ENCODE data around the gene CFAP74. TPM values are rescaled to one million over a fixed set of nuclear protein-coding genes. Genes with fewer than 3 reads are reported as not detected.

CFAP74 gene
- total and polyA plus RNA-seq, 2 of the 13 experiments (the other 11 are each of a cell fraction or from before 2014, with no cell fraction given), result 0.27 to 0.62 TPM

GRCh38 chr1:1986451-1987141 lies 17.0 kb downstream of the CFAP74 start (continued):
- TF ChIP-seq RNF219 (CRISPR knock-in tag; IDR thresholded peaks at IDR 0.05) (no peak), ZNF143 (CRISPR knock-in tag; IDR thresholded peaks at IDR 0.05) (no peak), TCF7 (IDR thresholded peaks at IDR 0.05; ENCODE audit: low read depth) (no peak), KLF16 (CRISPR knock-in tag; IDR thresholded peaks at IDR 0.05) (no peak), ZNF724P (CRISPR knock-in tag; IDR thresholded peaks at IDR 0.05; ENCODE audit: borderline replicate concordance) (no peak), ATF7 (IDR thresholded peaks at IDR 0.05) (no peak), ATF7 (CRISPR knock-in tag; IDR thresholded peaks at IDR 0.05) (0 out of 2 replicates have a peak, but pooled peaks have one; percentile 20), FOXP4 (CRISPR knock-in tag; IDR thresholded peaks at IDR 0.05) (no peak), NRL (CRISPR knock-in tag; IDR thresholded peaks at IDR 0.05; ENCODE audit: borderline replicate concordance) (peak; percentile 40; the same call in 1 of the 2 replicates), CEBPB (IDR thresholded peaks at IDR 0.05; ENCODE audit: borderline replicate concordance, low read depth, low read length) (no peak), MAFG (CRISPR knock-in tag; IDR thresholded peaks at IDR 0.05) (no peak), ZNF839 (CRISPR knock-in tag; IDR thresholded peaks at IDR 0.05; ENCODE audit: borderline replicate concordance) (no peak), ZNF7 (CRISPR knock-in tag; IDR thresholded peaks at IDR 0.05) (no peak), ZNF570 (CRISPR knock-in tag; IDR thresholded peaks at IDR 0.05; ENCODE audit: borderline replicate concordance) (no peak), KDM3A (CRISPR knock-in tag; IDR thresholded peaks at IDR 0.05; ENCODE audit: low read depth) (no peak), ZBTB42 (CRISPR knock-in tag; IDR thresholded peaks at IDR 0.05) (no peak; the same call in 1 of the 2 replicates), ZNF343 (CRISPR knock-in tag; IDR thresholded peaks at IDR 0.05) (peak; percentile 62; the same call in 1 of the 2 replicates), ZNF280B (CRISPR knock-in tag; IDR thresholded peaks at IDR 0.05; ENCODE audit: borderline replicate concordance) (no peak), SOX5 (CRISPR knock-in tag; IDR thresholded peaks at IDR 0.05; ENCODE audit: borderline replicate concordance) (no peak), SMAD9 (CRISPR knock-in tag; IDR thresholded peaks at IDR 0.05) (no peak), ZNF501 (CRISPR knock-in tag; IDR thresholded peaks at IDR 0.05) (no peak; the same call in 1 of the 2 replicates), DDIT3 (CRISPR knock-in tag; IDR thresholded peaks at IDR 0.05) (no peak), ZNF251 (CRISPR knock-in tag; IDR thresholded peaks at IDR 0.05) (no peak), ZNF512 (CRISPR knock-in tag; IDR thresholded peaks at IDR 0.05) (no peak)

Data from HepG2 (cell line).